SU-DHL-6 (cell line): Measurements from ENCODE around the gene GTPBP10.
"Not testable (repeated sequence)": the region's sequence is repeated elsewhere in the genome, so short reads cannot be mapped to it uniquely, and the experiment has no call there.

Experiments
- H2AFZ ChIP-seq: fragments of 200-600 bp; sonication (generic); 2 replicates; pipeline ENCODE4 v1.6.1; 2014; ENCODE audit warnings: low read depth, mild to moderate bottlenecking, moderate library complexity, mixed read lengths, antibody characterized with exemption, low read length; ENCODE audit not compliant: severe bottlenecking
- H3F3A ChIP-seq: fragments of 200-600 bp; shearing (Covaris generic); 2 replicates; pipeline ENCODE4 v1.6.0; 2016; ENCODE audit warnings: antibody characterized with exemption, mild to moderate bottlenecking; ENCODE audit not compliant: insufficient read depth
- H3K27ac ChIP-seq: fragments of 200-600 bp; sonication (generic); 2 replicates; pipeline ENCODE4 v1.5.1; 2016; ENCODE audit warnings: low read depth, mild to moderate bottlenecking, low read length, moderate library complexity, mixed read lengths
- H3K27me3 ChIP-seq: fragments of 200-600 bp; sonication (generic), shearing (Covaris generic); 2 replicates; pipeline ENCODE4 v1.6.0; 2014; ENCODE audit warnings: mild to moderate bottlenecking, low read length
- H3K36me3 ChIP-seq: fragments of 200-600 bp; sonication (generic); 2 replicates; pipeline ENCODE4 v1.6.1; 2014; ENCODE audit warnings: mild to moderate bottlenecking, low read length, mixed read lengths
- H3K4me2 ChIP-seq: fragments of 300-600, 200-600 bp; shearing (Covaris generic), sonication (generic); 2 replicates; pipeline ENCODE4 v1.6.0; 2014; ENCODE audit warnings: low read length, low read depth, mild to moderate bottlenecking; ENCODE audit not compliant: poor library complexity, severe bottlenecking
- H3K4me3 ChIP-seq: fragments of 200-600 bp; sonication (generic); 2 replicates; pipeline ENCODE4 v1.5.1; 2014; ENCODE audit warnings: antibody characterized with exemption, low read length, mild to moderate bottlenecking, mixed read lengths; ENCODE audit not compliant: insufficient read depth, poor library complexity, severe bottlenecking
- H3K79me2 ChIP-seq: fragments of 200-600 bp; sonication (generic); 2 replicates; pipeline ENCODE4 v1.6.1; 2014; ENCODE audit warnings: mild to moderate bottlenecking, low read length, moderate library complexity; ENCODE audit not compliant: insufficient read depth
- H3K9ac ChIP-seq: fragments of 200-600 bp; sonication (generic); 2 replicates; pipeline ENCODE4 v1.7.0; 2014; ENCODE audit warnings: mild to moderate bottlenecking, low read length
- H3K9me2 ChIP-seq: fragments of 200-600 bp; sonication (generic); replicated peaks from 2 replicates; pipeline ENCODE4 v1.6.1; 2014; ENCODE audit warnings: low read length; ENCODE audit not compliant: insufficient read depth
- H3K9me3 ChIP-seq: fragments of 200-600 bp; sonication (generic); 2 replicates; pipeline ENCODE4 v1.6.1; 2014; ENCODE audit warnings: low read length, mixed read lengths; ENCODE audit not compliant: insufficient read depth
- H4K20me1 ChIP-seq: fragments of 200-600 bp; sonication (generic); 2 replicates; pipeline ENCODE4 v1.6.1; 2014; ENCODE audit warnings: low read depth, mild to moderate bottlenecking, antibody characterized with exemption, low read length, moderate library complexity, mixed read lengths
- EZH2phosphoT487 ChIP-seq: fragments of 200-600 bp; sonication (generic), shearing (Covaris generic); conservative IDR thresholded peaks from 2 replicates; pipeline ENCODE4 v1.6.1; 2018; ENCODE audit warnings: mild to moderate bottlenecking, antibody characterized with exemption, low read length, moderate library complexity, mixed read lengths
- TF ChIP-seq, protein P1 (sequence below): fragments of 200-600 bp; sonication (generic); IDR thresholded peaks from one replicate; pipeline ENCODE4 v1.5.1; 2017; ENCODE audit warnings: antibody characterized with exemption, mild to moderate bottlenecking, low read length, moderate library complexity; ENCODE audit not compliant: insufficient read depth, poor library complexity, severe bottlenecking

The GTPBP10 gene

DNA sequence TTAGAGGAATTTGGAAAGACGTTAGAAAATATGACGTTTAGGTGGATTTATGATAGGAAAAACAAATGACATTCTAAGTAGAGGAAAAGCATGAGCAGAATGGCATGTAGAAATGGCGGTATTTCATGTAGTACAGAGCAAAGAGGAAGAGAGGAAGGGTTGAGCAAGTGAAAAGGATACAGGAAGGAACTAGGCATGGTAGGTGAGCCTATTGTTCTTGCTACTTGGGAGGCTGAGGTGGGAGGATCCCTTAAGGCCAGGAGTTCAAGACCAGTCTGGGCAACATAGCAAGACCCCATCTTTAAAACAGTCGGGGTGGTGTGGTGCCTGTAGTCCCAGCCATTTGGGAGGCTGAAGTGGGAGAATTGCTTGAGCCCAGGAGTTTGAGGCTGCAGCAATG is 1.2 kb downstream of the GTPBP10 start:
- Histone ChIP-seq H3K9me2 (no peaks in the 10 kb centered on the region), H2AFZ (no peak overlapping the region), H3K9me3 (no peaks in the 10 kb centered on the region), H3K27ac (peak overlapping the region; percentile 72), H3K9ac (peak overlapping the region; percentile 68), H4K20me1 (0 out of 2 replicates have a peak, but pooled peaks cover 5% of the 10 kb centered on the region), H3K27me3 (no peaks in the 10 kb centered on the region), H3K36me3 (peaks cover 18% of the 10 kb centered on the region; the same call in 1 of the 2 replicates), H3K79me2 (peaks cover 61% of the 10 kb centered on the region), H3F3A (peaks cover 4% of the 10 kb centered on the region; the same call in 1 of the 2 replicates), H3K4me3 (peak overlapping the region; percentile 81), H3K4me2 (peak overlapping the region; percentile 73)
- TF ChIP-seq EZH2phosphoT487 = no peak
- TF ChIP-seq, protein P1, sequence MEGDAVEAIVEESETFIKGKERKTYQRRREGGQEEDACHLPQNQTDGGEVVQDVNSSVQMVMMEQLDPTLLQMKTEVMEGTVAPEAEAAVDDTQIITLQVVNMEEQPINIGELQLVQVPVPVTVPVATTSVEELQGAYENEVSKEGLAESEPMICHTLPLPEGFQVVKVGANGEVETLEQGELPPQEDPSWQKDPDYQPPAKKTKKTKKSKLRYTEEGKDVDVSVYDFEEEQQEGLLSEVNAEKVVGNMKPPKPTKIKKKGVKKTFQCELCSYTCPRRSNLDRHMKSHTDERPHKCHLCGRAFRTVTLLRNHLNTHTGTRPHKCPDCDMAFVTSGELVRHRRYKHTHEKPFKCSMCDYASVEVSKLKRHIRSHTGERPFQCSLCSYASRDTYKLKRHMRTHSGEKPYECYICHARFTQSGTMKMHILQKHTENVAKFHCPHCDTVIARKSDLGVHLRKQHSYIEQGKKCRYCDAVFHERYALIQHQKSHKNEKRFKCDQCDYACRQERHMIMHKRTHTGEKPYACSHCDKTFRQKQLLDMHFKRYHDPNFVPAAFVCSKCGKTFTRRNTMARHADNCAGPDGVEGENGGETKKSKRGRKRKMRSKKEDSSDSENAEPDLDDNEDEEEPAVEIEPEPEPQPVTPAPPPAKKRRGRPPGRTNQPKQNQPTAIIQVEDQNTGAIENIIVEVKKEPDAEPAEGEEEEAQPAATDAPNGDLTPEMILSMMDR = no peak

DNA sequence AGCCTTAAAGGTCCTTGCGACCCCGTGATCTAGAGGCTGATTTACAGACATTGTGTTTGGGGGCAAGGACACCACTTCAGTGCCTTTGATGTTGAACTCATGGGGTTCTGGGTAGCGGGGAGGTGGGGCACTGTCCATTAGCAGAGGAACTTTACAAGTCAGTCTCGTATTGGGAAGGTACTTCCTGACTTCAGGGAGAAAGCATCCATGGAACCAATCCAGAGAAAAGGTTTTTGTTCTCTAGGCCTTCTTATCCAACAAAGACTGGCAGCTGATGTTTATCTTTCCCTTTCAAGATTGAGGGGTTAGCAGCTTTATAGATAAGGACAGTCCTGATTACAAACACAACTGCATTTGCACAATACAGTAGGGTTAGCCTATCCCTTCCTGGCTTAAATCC is 2.8 kb downstream of the GTPBP10 start:
- peaks cover 76% of the 10 kb centered on the region for H3K79me2 ChIP-seq
- H2AFZ ChIP-seq = no peak overlapping the region
- H4K20me1 ChIP-seq = 0 out of 2 replicates have a peak, but pooled peaks cover 5% of the 10 kb centered on the region
- H3K9me3 ChIP-seq = no peaks in the 10 kb centered on the region
- peaks cover 33% of the 10 kb centered on the region for H3K36me3 ChIP-seq
- no peak overlapping the region for H3K4me2 ChIP-seq
- TF ChIP-seq, protein P1 = no peak
- TF ChIP-seq EZH2phosphoT487 = no peak
- H3K27me3 ChIP-seq = no peaks in the 10 kb centered on the region
- H3K9ac ChIP-seq = no peak overlapping the region
- H3F3A ChIP-seq = peaks cover 4% of the 10 kb centered on the region; the same call in 1 of the 2 replicates
- H3K27ac ChIP-seq = no peak overlapping the region
- H3K4me3 ChIP-seq = no peak overlapping the region
- H3K9me2 ChIP-seq = no peaks in the 10 kb centered on the region

DNA sequence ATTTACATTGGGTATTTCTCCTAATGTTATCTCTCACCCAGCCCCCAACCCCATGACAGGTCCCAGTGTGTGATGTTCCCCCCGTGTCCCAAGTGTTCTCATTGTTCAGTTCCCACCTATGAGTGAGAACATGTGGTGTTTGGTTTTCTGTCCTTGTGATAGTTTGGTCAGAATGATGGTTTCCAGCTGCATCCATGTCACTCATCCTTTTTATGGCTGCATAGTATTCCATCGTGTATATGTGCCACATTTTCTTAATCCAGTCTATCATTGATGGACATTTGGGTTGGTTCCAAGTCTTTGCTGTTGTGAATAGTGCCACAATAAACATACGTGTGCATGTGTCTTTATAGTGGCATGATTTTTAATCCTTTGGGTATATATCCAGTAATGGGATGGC is 3.5 kb downstream of the GTPBP10 start:
- not testable (repeated sequence) for H3K9ac ChIP-seq, H3K27me3 ChIP-seq, H3K4me3 ChIP-seq, H3K9me3 ChIP-seq, H3K4me2 ChIP-seq, H3F3A ChIP-seq, H3K27ac ChIP-seq, H3K9me2 ChIP-seq, H4K20me1 ChIP-seq, H2AFZ ChIP-seq
- Histone ChIP-seq H3K79me2 (peaks cover 76% of the 10 kb centered on the region), H3K36me3 (peaks cover 41% of the 10 kb centered on the region)

DNA sequence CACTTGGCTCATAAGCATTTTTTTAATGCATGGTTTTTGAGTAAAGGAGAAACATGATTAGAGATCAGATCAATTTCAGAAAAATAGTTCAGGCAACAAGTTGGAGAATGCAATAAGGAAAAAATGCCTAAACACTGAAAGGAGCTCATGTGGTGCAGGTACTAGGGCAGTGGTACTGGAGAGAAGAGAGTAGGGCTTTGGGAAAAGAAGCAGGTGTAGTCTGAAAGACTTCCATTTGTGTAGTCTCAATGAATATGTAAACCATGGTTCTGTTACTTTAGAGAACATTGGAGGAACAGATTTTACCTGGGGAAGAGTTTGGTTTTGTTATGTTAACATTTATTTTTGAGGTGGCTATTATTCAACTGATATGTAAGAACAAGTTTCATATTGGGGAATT is 5.5 kb downstream of the GTPBP10 start:
- Histone ChIP-seq H2AFZ (no peak overlapping the region), H4K20me1 (0 out of 2 replicates have a peak, but pooled peaks cover 5% of the 10 kb centered on the region), H3F3A (peaks cover 4% of the 10 kb centered on the region; the same call in 1 of the 2 replicates), H3K4me3 (no peak overlapping the region), H3K9me3 (no peaks in the 10 kb centered on the region), H3K9ac (no peak overlapping the region), H3K36me3 (peaks cover 60% of the 10 kb centered on the region), H3K27ac (no peak overlapping the region), H3K27me3 (no peaks in the 10 kb centered on the region), H3K4me2 (no peak overlapping the region), H3K9me2 (no peaks in the 10 kb centered on the region), H3K79me2 (peaks cover 79% of the 10 kb centered on the region)
- TF ChIP-seq EZH2phosphoT487 = no peak
- TF ChIP-seq, protein P1 = no peak
